Measurements from ENCODE around the gene METTL25B.
A peak's percentile ranks its signal among the peaks of the same experiment; 100 is the strongest.

Gene METTL25B

GRCh38 chr1:156727926-156728598, at the start of gene METTL25B:
Gene METTL25B (plus strand): TSS chr1:156728469. CDS start chr1:156729105, 636 bp downstream.
- TF ChIP-seq CTCF (conservative IDR thresholded peaks at IDR 0.05) = no peak

DNA sequence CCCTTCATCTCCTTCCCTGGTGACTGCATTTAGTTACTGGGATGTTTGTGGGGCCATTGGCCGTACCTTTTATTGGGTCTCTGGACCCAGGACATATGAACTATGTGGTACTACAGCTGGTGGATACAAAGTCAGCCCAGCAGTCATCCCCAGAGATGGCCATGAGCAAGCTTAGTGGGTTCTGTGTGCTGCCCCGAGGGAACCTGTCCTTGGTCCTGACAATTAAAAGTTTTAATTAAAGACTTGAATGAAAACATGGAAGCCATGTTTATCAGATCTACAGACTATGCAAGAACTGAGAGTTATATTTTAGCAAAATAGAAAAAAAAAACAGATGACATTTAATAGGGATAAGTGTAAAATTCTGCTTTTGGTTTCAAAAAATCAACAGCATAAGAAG, 48.2 kb upstream of the METTL25B start:
- no peak overlapping the region for H3K27ac ChIP-seq
- TF ChIP-seq CTCF (conservative IDR thresholded peaks at IDR 0.05) = no peak

More at GRCh38 chr1:156727926-156728598, at the start of gene METTL25B:
- peak within 1 kb of the TSS; percentile 91 for H3K27ac ChIP-seq

- H3K27ac ChIP-seq = no peak overlapping the region
- TF ChIP-seq CTCF (conservative IDR thresholded peaks at IDR 0.05) = no peak
These were observed 46.9 kb upstream of the METTL25B start for GRCh38 chr1:156681196-156681960.

DNA sequence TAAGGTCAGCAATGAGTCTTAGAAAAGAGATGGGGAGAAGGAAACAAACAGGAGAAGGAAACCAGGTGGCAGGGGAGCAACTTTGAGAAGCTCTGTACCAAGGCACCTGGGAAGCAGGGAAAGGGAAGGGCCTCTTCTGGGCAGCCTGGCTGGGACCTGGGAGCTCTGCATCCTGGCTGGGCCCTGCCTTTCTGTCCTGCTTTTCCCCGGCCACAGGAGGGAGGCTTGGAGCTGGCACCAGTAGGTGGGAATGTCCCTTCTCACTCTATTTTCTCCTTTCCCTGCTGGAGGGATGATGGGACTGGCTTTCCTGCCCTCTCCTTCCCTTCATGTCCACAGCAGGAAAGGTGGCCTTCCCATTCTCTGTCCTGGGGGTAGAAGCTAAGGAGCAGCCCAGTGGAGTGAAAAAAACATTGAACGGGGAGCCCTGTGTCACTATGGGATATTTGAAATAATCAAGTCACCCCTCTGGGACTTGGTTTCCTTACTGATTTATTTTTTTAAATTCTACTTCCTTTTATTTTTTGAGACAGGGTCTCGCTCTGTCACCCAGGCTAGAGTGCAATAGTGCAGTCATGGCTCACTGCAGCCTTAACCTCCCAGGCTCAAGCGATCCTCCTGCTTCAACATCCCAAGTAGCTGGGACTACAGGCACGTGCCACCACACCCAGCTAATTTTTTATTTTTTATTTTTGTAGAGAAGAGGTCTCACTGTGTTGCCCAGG, 45.9 kb upstream of the METTL25B start:
- H3K27ac ChIP-seq = no peak overlapping the region
- TF ChIP-seq CTCF (conservative IDR thresholded peaks at IDR 0.05) = peak; percentile 15; the same call in 1 of the 2 replicates

- TF ChIP-seq CTCF (conservative IDR thresholded peaks at IDR 0.05) = no peak
These were observed 44.0 kb upstream of the METTL25B start for GRCh38 chr1:156684227-156684782.

DNA sequence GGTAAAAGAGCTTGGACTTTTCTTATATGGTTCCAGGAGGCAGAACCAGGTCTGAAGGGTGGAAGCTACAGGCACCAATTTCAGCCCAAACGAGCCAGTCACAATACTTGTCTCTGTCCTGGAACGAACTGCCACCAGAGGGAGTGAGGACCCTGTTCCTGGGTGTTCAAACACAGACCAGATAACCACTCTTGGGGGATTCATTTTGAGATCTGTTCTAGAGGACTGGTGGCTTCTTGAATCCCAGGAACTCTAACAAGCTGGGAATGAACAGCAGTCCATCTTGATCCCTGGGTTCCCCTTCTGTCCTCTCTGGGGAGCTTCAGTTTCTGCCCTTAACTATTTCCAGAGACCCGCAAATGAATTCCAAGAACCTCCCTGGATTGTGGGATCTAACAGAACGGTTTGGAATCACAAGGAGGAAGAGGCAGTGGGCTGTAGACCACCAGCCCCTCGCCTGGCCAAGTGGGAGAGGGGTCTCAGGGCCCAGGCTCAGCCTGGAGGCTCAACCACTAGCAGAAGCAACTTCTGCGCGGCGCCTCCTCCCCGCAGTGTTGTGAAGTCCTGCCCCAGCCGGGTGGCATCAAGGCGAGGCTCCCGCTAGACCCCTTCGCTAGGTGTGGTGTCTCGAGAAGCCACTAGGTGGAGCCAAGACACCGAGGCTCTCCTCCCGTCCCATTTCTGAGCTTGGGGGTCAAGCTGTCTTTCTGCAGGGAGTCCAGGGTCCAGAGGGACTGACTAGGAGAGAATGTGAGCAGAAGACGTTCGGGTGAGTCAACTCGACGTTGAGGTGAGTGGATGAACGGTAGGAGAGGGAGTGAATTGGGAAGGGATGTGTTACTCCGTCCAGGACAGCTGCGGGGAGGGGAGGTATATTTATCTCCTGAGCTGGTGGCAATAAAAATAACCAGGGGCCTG, 39.0 kb upstream of the METTL25B start:
- H3K27ac ChIP-seq = peak overlapping the region; percentile 35; the same call in 1 of the 2 replicates
- peak; percentile 91 for TF ChIP-seq CTCF (conservative IDR thresholded peaks at IDR 0.05)

More at GRCh38 chr1:156684227-156684782, 44.0 kb upstream of the METTL25B start:
- H3K27ac ChIP-seq = no peak overlapping the region

All from VCaP (cell line).